Skeletal muscle tissue (tissue), 4 donors: ENCODE data around the gene SANBR. TPM values are rescaled to one million over a fixed set of nuclear protein-coding genes. Genes with fewer than 3 reads are reported as not detected.

ENCODE experiments used
- H3K27ac ChIP-seq: one replicate; pipeline ENCODE4 v1.7.0; 2013; ENCODE audit warnings: mild to moderate bottlenecking, low read depth, low read length, inconsistent platforms
- H3K27me3 ChIP-seq, 3 donors: one replicate each; pipeline ENCODE4 v1.7.0; 2013; ENCODE audit warnings: low read length in 3 of 3; ENCODE audit not compliant: control insufficient read depth in 3 of 3, insufficient read depth in 3 of 3
- H3K36me3 ChIP-seq, 3 donors: one replicate each; pipeline ENCODE4 v1.7.0; 2013; ENCODE audit warnings: low read length in 3 of 3; ENCODE audit not compliant: control insufficient read depth in 3 of 3, insufficient read depth in 3 of 3
- H3K4me1 ChIP-seq, 3 donors: one replicate each; pipeline ENCODE4 v1.7.0; 2013; ENCODE audit warnings: low read length in 3 of 3, mild to moderate bottlenecking in 3 of 3; ENCODE audit not compliant: control insufficient read depth in 3 of 3, insufficient read depth in 3 of 3
- H3K4me3 ChIP-seq, 3 donors: one replicate each; pipeline ENCODE4 v1.7.0; 2013; ENCODE audit warnings: low read length in 3 of 3
- H3K9ac ChIP-seq, 3 donors: one replicate each; pipeline ENCODE4 v1.7.0; 2013; ENCODE audit warnings: low read length in 3 of 3, mild to moderate bottlenecking in 3 of 3, moderate library complexity in 2 of 3, low read depth in 1 of 3
- H3K9me3 ChIP-seq, 3 donors: one replicate each; pipeline ENCODE4 v1.7.0; 2013; ENCODE audit warnings: low read length in 3 of 3; ENCODE audit not compliant: control insufficient read depth in 3 of 3
- total RNA-seq: library from RNA; depleted of rRNA; stranded (reverse); fragments of >200 nt; gene quantifications from one replicate; pipeline ENCODE4 v1.2.3, GENCODE V29; 2014
- donor health status: Osteomylitis.

The SANBR gene
- total RNA-seq, 1 donor from 2014 or later: 36.5 TPM

GRCh38 chr2:61074100-61074499 lies 8.4 kb downstream of the SANBR start:
- no peaks in the 10 kb centered on the region for H3K4me1 ChIP-seq
- no peak overlapping the region for H3K9ac ChIP-seq
- H3K27ac ChIP-seq: no peak overlapping the region
- H3K36me3 ChIP-seq: peaks cover 10 to 19% (median 18%) of the 10 kb centered on the region in 3 donors
- no peaks in the 10 kb centered on the region for H3K9me3 ChIP-seq
- no peaks in the 10 kb centered on the region for H3K27me3 ChIP-seq
- no peak overlapping the region for H3K4me3 ChIP-seq

GRCh38 chr2:61085883-61086282 lies 20.2 kb downstream of the SANBR start:
- H3K4me1 ChIP-seq: no peaks in the 10 kb centered on the region
- H3K9me3 ChIP-seq: no peaks in the 10 kb centered on the region
- peaks cover 5 to 13% (median 10%) of the 10 kb centered on the region in 3 donors for H3K36me3 ChIP-seq
- no peaks in the 10 kb centered on the region for H3K27me3 ChIP-seq
- H3K9ac ChIP-seq: no peak overlapping the region
- no peak overlapping the region for H3K4me3 ChIP-seq
- H3K27ac ChIP-seq: no peak overlapping the region

GRCh38 chr2:61089797-61090196 lies 24.1 kb downstream of the SANBR start:
- Histone ChIP-seq H3K27ac (no peak overlapping the region), H3K4me1 (no peaks in the 10 kb centered on the region), H3K9me3 (no peaks in the 10 kb centered on the region), H3K27me3 (no peaks in the 10 kb centered on the region), H3K9ac (no peak overlapping the region), H3K4me3 (no peak overlapping the region), H3K36me3 (peaks cover 5 to 12% (median 10%) of the 10 kb centered on the region in 3 donors)

- no peak overlapping the region for H3K9ac ChIP-seq
- peaks cover 5 to 10% (median 8%) of the 10 kb centered on the region in 3 donors for H3K36me3 ChIP-seq
- H3K9me3 ChIP-seq: no peaks in the 10 kb centered on the region
- H3K27ac ChIP-seq: no peak overlapping the region
- no peaks in the 10 kb centered on the region for H3K27me3 ChIP-seq
- no peak overlapping the region for H3K4me3 ChIP-seq
- no peaks in the 10 kb centered on the region for H3K4me1 ChIP-seq
Observed at GRCh38 chr2:61090386-61090921, 24.8 kb downstream of the SANBR start.

DNA sequence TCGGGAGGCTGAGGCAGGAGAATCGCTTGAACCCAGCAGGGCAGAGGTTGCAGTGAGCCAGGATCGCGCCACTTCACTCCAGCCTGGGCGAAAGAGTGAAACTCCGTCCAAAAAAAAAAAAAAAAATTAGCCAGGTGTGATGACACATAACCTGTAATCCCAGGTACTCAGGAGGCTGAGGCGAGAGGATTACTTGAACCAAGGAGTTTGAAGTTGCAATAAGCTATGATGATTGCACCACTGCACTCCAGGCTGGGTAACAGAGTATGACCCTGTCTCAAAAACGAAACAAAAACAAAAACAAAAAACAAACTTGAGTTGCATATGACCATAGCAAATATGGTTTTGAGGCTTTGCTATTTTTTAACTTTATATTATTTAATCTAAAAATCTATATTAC lies 25.8 kb downstream of the SANBR start:
- Histone ChIP-seq H3K27me3 (no peaks in the 10 kb centered on the region), H3K4me1 (no peaks in the 10 kb centered on the region), H3K9ac (no peak overlapping the region), H3K36me3 (peaks cover 5 to 10% (median 6%) of the 10 kb centered on the region in 3 donors), H3K27ac (no peak overlapping the region), H3K9me3 (no peaks in the 10 kb centered on the region), H3K4me3 (no peak overlapping the region)

- no peaks in the 10 kb centered on the region for H3K36me3 ChIP-seq
- H3K9ac ChIP-seq: no peak overlapping the region
- no peaks in the 10 kb centered on the region for H3K4me1 ChIP-seq
- H3K27ac ChIP-seq: no peak overlapping the region
- H3K4me3 ChIP-seq: no peak overlapping the region
- H3K9me3 ChIP-seq: no peaks in the 10 kb centered on the region
- H3K27me3 ChIP-seq: no peaks in the 10 kb centered on the region
Observed at GRCh38 chr2:61096438-61096837, 30.8 kb downstream of the SANBR start.

- H3K9ac ChIP-seq: no peak overlapping the region
- no peak overlapping the region for H3K27ac ChIP-seq
- no peaks in the 10 kb centered on the region for H3K9me3 ChIP-seq
- H3K4me3 ChIP-seq: no peak overlapping the region
- H3K36me3 ChIP-seq: peaks cover 0 to 7% (median 5%) of the 10 kb centered on the region in 3 donors
- H3K4me1 ChIP-seq: no peaks in the 10 kb centered on the region
- H3K27me3 ChIP-seq: no peaks in the 10 kb centered on the region
Observed at GRCh38 chr2:61100801-61101200, 35.1 kb downstream of the SANBR start.

- H3K4me3 ChIP-seq: no peak overlapping the region
- no peaks in the 10 kb centered on the region for H3K4me1 ChIP-seq
- no peak overlapping the region for H3K27ac ChIP-seq
- no peaks in the 10 kb centered on the region for H3K27me3 ChIP-seq
- no peaks in the 10 kb centered on the region for H3K9me3 ChIP-seq
- no peak overlapping the region for H3K9ac ChIP-seq
- peaks cover 0 to 13% (median 4%) of the 10 kb centered on the region in 3 donors for H3K36me3 ChIP-seq
Observed at GRCh38 chr2:61109291-61109690, 43.6 kb downstream of the SANBR start.

DNA sequence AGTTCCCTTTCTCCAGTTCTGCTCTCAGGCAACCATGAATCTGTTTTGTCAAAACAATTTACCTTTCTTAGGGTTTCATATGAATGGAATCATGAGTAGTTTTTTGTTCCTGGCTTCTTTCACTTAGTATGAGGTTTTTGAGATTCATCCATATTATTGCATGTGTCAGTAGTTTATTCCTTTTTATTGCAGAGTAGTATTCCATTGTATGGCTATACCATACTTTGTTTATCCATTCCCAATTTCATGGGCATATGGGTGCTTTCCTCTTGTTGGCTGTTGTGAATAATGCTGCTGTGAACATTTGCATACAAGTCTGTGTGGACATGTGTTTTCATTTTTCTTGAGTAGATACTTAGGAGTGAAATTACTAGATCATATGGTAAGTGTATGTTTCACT lies 46.0 kb downstream of the SANBR start:
- peaks cover 0 to 12% (median 0%) of the 10 kb centered on the region in 3 donors for H3K36me3 ChIP-seq
- H3K27me3 ChIP-seq: no peaks in the 10 kb centered on the region
- no peak overlapping the region for H3K9ac ChIP-seq
- H3K9me3 ChIP-seq: no peaks in the 10 kb centered on the region
- H3K4me1 ChIP-seq: no peaks in the 10 kb centered on the region
- no peak overlapping the region for H3K4me3 ChIP-seq
- H3K27ac ChIP-seq: no peak overlapping the region

- no peaks in the 10 kb centered on the region for H3K27me3 ChIP-seq
- peaks cover 2 to 6% (median 3%) of the 10 kb centered on the region in 3 donors for H3K36me3 ChIP-seq
- no peaks in the 10 kb centered on the region for H3K4me1 ChIP-seq
- H3K4me3 ChIP-seq: no peak overlapping the region
- H3K9ac ChIP-seq: no peak overlapping the region
- H3K27ac ChIP-seq: no peak overlapping the region
- H3K9me3 ChIP-seq: no peaks in the 10 kb centered on the region
Observed at GRCh38 chr2:61114147-61114546, 48.5 kb downstream of the SANBR start.
